HG03095 (cell line): ENCODE measurements around the gene TGFBI.

Experiments used
- ATAC-seq: cut with Tn5 transposase; IDR thresholded peaks from one replicate; pipeline ENCODE4 v1.9.1; 2021; ENCODE audit warnings: moderate library complexity; ENCODE audit not compliant: unreplicated experiment

TGFBI gene

GRCh38 chr5:136023958-136024541 lies 4.7 kb upstream of the TGFBI start:
- ATAC-seq = no peak

GRCh38 chr5:136025900-136026299 lies 2.9 kb upstream of the TGFBI start:
- no peak for ATAC-seq

GRCh38 chr5:136026636-136027035 lies 2.2 kb upstream of the TGFBI start:
- ATAC-seq = no peak

GRCh38 chr5:136027311-136027710 lies 1.5 kb upstream of the TGFBI start:
- no peak for ATAC-seq

GRCh38 chr5:136028090-136028489 lies 698 bp upstream of the TGFBI start:
- no peak for ATAC-seq

GRCh38 chr5:136030252-136030651 lies 1.5 kb downstream of the TGFBI start:
- no peak for ATAC-seq

- ATAC-seq = peak; percentile 89
Measured at GRCh38 chr5:136030956-136031611, 2.3 kb downstream of the TGFBI start.

GRCh38 chr5:136031711-136032110 lies 2.9 kb downstream of the TGFBI start:
- no peak for ATAC-seq

GRCh38 chr5:136032564-136032963 lies 3.8 kb downstream of the TGFBI start:
- ATAC-seq = no peak

GRCh38 chr5:136033234-136033633 lies 4.4 kb downstream of the TGFBI start:
- ATAC-seq = no peak

- ATAC-seq = no peak
Measured at GRCh38 chr5:136033848-136034247, 5.1 kb downstream of the TGFBI start.

GRCh38 chr5:136034492-136034891 lies 5.7 kb downstream of the TGFBI start:
- ATAC-seq = no peak

GRCh38 chr5:136034984-136035383 lies 6.2 kb downstream of the TGFBI start:
- no peak for ATAC-seq

- ATAC-seq = no peak
Measured at GRCh38 chr5:136035837-136036236, 7.0 kb downstream of the TGFBI start.

GRCh38 chr5:136036293-136036911 lies 7.6 kb downstream of the TGFBI start:
- no peak for ATAC-seq

- ATAC-seq = no peak
Measured at GRCh38 chr5:136037001-136037705, 8.4 kb downstream of the TGFBI start.

GRCh38 chr5:136038635-136039034 lies 9.8 kb downstream of the TGFBI start:
- ATAC-seq = no peak

- ATAC-seq = no peak
Measured at GRCh38 chr5:136039202-136039601, 10.4 kb downstream of the TGFBI start.

- no peak for ATAC-seq
Measured at GRCh38 chr5:136040746-136041415, 12.1 kb downstream of the TGFBI start.

GRCh38 chr5:136042156-136042555 lies 13.4 kb downstream of the TGFBI start:
- no peak for ATAC-seq

- ATAC-seq = no peak
Measured at GRCh38 chr5:136042665-136043121, 13.9 kb downstream of the TGFBI start.
